ENCODE data around the gene DAPK1.

- TF ChIP-seq EZH2 (IDR thresholded peaks at IDR 0.05; ENCODE audit: borderline replicate concordance) (no peak), CTCF (IDR thresholded peaks at IDR 0.05; ENCODE audit: poor library complexity) (no peak)
Observed at GRCh38 chr9:87668222-87668621, 170.6 kb downstream of the DAPK1 start.
